GM12891 (cell line): ENCODE measurements around the gene ELAC2.

Source experiments
- DNase-seq: peaks from one replicate; pipeline ENCODE4 v3.0.0; 2011; ENCODE audit warnings: low spot score; ENCODE audit not compliant: insufficient read length
- FAIRE-seq: peaks from 2 replicates; lab custom pipeline; 2011; peaks lifted over from hg19 to GRCh38; lab: Jason Lieb, UNC
- PAX5 ChIP-seq: IDR thresholded peaks from 2 replicates; pipeline ENCODE4 v1.6.1; 2011; ENCODE audit warnings: low read length, moderate library complexity, mild to moderate bottlenecking; ENCODE audit not compliant: insufficient read depth, severe bottlenecking
- POLR2A ChIP-seq: IDR thresholded peaks from 2 replicates; pipeline ENCODE4 v1.6.1; 2011; ENCODE audit warnings: low read depth, low read length, control low read depth
- POLR2AphosphoS5 ChIP-seq: IDR thresholded peaks from 2 replicates; pipeline ENCODE4 v1.6.1; 2011; ENCODE audit warnings: low read depth, low read length, control low read depth
- POU2F2 ChIP-seq: IDR thresholded peaks from 2 replicates; pipeline ENCODE4 v1.6.1; 2011; ENCODE audit warnings: low read depth, mild to moderate bottlenecking, control low read depth, low read length, moderate library complexity
- SPI1 ChIP-seq: IDR thresholded peaks from 2 replicates; pipeline ENCODE4 v1.6.1; 2011; ENCODE audit warnings: low read depth, low read length, control low read depth
- TAF1 ChIP-seq: IDR thresholded peaks from 2 replicates; pipeline ENCODE4 v1.6.1; 2011; ENCODE audit warnings: low read depth, low read length, control low read depth

Gene ELAC2

GRCh38 chr17:12994341-12995074 is 23.3 kb downstream of the ELAC2 start:
- no peak for DNase-seq
- FAIRE-seq, result no peak
- TF ChIP-seq POLR2A (no peak), SPI1 (no peak), TAF1 (no peak), POU2F2 (no peak), POLR2AphosphoS5 (no peak), PAX5 (no peak)

GRCh38 chr17:12993631-12994030 is 24.2 kb downstream of the ELAC2 start:
- no peak for DNase-seq
- no peak for FAIRE-seq
- TF ChIP-seq POLR2AphosphoS5 (no peak), PAX5 (no peak), TAF1 (no peak)

DNA sequence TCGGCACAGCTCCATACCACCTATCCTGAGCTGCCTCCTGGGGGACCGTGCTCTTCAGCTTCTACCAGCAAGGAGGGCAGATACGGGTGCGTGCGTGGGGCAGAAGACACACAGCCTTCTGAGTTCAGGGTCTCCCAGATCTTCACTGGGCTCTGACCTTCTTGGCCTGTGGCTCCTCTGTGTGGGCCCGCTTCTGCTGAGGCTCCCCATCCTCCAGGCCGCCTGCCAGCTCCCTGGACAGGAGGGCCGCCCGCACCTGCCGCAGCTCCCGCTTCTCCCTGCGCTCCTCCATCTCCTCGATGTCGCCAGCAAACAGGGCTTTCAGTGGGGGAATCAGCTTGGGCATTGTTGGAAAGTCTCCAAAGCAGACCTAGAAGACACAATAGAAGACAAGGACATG is 25.2 kb downstream of the ELAC2 start:
- TF ChIP-seq POLR2AphosphoS5, result no peak
- no peak for TF ChIP-seq TAF1
- TF ChIP-seq POU2F2, result no peak
- TF ChIP-seq PAX5, result no peak
- no peak for TF ChIP-seq POLR2A
- no peak for TF ChIP-seq SPI1
- no peak for DNase-seq

DNA sequence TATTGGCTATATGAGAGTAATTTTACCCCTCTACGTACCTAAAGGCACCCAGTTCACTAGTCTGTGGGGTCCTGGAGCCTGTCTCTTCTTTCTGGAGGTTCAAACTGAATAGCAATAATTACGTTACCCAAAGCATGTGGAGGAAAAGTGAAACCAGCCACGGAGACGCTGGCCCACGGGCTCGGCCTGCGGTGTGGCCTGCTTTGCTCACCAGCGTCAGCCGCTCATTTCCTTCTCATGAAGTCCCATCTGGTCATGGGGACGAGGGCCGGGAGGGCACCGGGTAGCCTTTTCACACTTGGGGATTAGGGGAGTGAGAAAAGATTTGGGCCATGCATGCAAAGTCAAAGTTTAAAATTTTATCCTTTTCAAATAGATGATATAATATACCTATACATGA is 26.9 kb downstream of the ELAC2 start:
- DNase-seq (no peak), FAIRE-seq (no peak)
- TF ChIP-seq POLR2A (no peak), SPI1 (no peak), PAX5 (no peak), TAF1 (no peak), POLR2AphosphoS5 (no peak), POU2F2 (no peak)

More for the DNA sequence above, 25.2 kb downstream of the ELAC2 start:
- no peak for FAIRE-seq

DNA sequence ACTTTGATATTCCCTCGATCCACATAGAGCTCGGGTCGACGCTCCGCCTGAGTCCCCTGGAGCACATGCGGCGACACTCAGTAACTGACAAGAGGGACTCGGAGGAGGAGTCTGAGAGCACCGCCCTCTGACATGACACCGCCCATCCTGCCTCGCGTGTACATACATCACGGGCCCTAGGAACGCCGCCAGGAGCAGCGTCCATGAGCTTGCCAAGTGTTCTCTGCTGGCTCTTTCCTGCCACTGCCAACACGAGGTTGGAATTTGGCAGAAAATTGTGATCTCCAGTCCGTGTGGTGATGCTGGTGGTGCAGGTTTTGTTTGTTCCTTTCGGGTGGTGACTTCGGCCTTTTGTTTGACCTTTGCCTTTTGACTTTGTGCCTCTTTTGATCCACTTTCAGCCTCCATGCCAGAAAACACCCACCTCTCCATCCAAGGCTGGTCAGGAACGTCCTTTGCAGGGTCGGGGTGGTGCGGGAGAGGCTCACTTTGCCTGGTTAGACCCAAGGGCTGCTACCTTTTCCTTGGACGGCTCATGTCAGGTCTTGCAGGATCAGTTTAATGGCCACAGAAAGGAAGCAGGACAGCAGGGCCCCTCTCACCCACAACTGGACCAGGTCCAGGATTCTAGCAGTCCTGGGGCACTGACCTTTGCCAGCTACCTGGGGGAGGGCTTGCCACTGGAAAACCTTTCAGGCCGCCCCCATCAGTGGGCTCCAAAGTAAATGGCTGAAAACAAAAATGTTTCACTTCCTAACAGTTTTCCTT is 27.6 kb downstream of the ELAC2 start:
- peak; percentile 56; the same call in 1 of the 2 replicates for TF ChIP-seq POLR2A
- TF ChIP-seq TAF1, result no peak
- FAIRE-seq (no peak), DNase-seq (no peak)

DNA sequence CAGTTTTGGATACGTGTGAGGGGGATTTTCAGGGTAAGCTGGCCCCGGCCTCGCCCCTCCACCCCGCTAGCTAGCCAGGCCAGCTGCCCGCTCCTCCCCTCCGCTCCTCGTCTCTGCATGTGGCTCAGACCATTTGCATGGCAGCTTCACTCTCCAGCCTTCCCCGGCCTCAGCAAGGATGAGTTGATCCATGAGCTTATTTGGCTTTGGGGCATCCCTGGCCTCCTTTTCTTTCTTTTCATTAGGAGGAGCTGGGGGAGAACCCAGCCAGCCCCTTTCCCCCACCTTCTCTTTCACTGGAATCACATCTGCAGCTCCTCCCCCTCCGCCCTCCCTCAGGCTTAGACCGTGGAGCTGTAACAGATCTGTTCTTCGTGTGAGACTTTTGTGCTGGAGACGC is 30.7 kb downstream of the ELAC2 start:
- FAIRE-seq (no peak), DNase-seq (no peak)
- TF ChIP-seq PAX5 (no peak), POU2F2 (no peak), POLR2A (no peak), TAF1 (no peak), POLR2AphosphoS5 (no peak), SPI1 (no peak)

- DNase-seq, result no peak
- TF ChIP-seq POLR2AphosphoS5 (no peak), TAF1 (no peak), POU2F2 (no peak), POLR2A (no peak), PAX5 (no peak), SPI1 (no peak)
- FAIRE-seq, result no peak
Observed at GRCh38 chr17:12985431-12986293, 32.2 kb downstream of the ELAC2 start.

- TF ChIP-seq POLR2AphosphoS5 (no peak), POU2F2 (no peak), SPI1 (no peak), POLR2A (no peak), PAX5 (no peak), TAF1 (no peak)
- FAIRE-seq (no peak), DNase-seq (no peak)
Observed at GRCh38 chr17:12983991-12984884, 33.6 kb downstream of the ELAC2 start.
